Retinal pigment epithelial cell (primary cell): Measurements from ENCODE around the gene SDCCAG8.

Experiments used
- DNase-seq: peaks from one replicate; pipeline ENCODE4 v3.0.0-alpha.2; 2010; ENCODE audit warnings: low read depth
- H3K4me3 ChIP-seq: 2 replicates; pipeline ENCODE4 v1.5.1; 2011; ENCODE audit warnings: mild to moderate bottlenecking, low read length, control low read depth, moderate library complexity
- TF ChIP-seq, protein P1 (sequence below): conservative IDR thresholded peaks from 2 replicates; pipeline ENCODE4 v1.5.1; 2011; ENCODE audit warnings: low read depth, low read length, control low read depth, inconsistent platforms

SDCCAG8 gene

DNA sequence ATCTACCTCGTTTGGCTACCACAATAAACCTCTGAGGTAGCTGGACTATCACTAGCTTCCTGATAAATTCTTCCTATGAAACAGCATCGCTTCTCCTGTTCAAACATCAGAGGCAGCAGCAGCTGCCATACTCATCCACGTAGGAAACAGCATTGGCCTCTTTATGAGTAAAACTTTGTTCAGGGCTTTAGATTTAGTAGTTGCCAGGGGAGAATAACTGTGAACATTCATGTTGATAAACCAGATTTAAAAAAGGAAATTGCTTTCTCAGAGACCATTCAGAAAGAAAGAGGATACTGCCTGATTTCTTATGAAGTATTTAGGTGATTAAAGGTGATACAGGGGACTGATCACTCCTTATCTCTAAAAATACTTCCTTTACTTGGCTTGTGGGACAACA lies 7.9 kb upstream of the SDCCAG8 start:
- H3K4me3 ChIP-seq: no peak overlapping the region
- TF ChIP-seq, protein P1, sequence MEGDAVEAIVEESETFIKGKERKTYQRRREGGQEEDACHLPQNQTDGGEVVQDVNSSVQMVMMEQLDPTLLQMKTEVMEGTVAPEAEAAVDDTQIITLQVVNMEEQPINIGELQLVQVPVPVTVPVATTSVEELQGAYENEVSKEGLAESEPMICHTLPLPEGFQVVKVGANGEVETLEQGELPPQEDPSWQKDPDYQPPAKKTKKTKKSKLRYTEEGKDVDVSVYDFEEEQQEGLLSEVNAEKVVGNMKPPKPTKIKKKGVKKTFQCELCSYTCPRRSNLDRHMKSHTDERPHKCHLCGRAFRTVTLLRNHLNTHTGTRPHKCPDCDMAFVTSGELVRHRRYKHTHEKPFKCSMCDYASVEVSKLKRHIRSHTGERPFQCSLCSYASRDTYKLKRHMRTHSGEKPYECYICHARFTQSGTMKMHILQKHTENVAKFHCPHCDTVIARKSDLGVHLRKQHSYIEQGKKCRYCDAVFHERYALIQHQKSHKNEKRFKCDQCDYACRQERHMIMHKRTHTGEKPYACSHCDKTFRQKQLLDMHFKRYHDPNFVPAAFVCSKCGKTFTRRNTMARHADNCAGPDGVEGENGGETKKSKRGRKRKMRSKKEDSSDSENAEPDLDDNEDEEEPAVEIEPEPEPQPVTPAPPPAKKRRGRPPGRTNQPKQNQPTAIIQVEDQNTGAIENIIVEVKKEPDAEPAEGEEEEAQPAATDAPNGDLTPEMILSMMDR: no peak
- DNase-seq: no peak

DNA sequence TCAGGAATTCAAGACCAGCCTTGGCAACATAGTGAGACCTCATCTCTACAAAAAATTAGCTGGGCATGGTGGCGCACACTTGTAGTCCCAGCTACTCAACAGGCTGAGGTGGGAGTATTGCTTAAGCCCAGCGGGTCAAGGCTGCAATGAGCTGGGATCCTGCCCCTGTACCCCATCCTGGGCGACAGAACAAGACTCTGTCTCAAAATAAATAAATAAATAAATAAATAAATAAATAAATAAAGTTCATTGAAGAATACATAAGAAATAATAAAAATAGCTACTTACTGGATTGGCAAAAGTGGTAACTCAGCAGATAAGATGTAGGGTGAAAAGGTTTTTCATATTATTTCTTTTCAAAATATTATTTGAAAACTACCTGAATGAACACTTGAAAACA lies 6.6 kb upstream of the SDCCAG8 start:
- TF ChIP-seq, protein P1: no peak
- DNase-seq: no peak
- H3K4me3 ChIP-seq: no peak overlapping the region

DNA sequence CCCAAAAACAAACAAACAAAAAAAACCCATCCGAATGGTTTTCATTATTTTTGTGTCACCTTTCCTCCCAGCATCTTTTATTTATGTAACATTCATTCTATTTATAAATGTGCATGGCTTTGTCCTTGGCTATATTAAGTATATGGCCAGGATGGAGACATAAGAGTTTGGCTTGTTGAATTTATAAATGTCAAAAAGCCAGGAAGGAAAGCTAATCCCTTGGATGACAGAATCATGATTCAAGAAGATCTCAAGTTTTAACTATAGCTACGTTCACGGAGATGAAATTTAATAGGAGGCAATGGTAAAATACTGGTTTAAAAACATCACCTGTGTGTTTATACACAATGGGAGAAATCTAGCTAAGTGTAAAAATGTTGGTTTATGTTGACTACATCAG lies 5.7 kb upstream of the SDCCAG8 start:
- TF ChIP-seq, protein P1: no peak
- H3K4me3 ChIP-seq: no peak overlapping the region
- no peak for DNase-seq

DNA sequence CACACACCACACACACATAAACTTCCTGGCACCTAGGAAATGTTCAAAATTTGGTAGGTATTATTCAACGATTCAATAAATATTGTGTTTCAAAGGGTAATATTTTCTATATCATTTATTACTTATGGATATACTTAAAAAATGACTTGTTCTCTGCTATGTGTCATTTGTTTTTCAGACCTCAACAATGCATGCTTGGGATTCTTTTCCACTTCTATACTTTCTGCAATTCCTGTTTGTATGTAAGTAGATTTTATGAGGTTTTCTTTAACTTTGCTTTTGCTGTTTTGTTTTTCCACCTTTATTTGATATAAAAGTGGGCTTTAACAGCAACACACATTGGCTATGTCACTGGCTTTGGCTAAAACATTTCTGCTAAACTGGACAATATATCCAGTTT lies 4.3 kb upstream of the SDCCAG8 start:
- TF ChIP-seq, protein P1: no peak
- H3K4me3 ChIP-seq: peak overlapping the region; percentile 25
- no peak for DNase-seq

DNA sequence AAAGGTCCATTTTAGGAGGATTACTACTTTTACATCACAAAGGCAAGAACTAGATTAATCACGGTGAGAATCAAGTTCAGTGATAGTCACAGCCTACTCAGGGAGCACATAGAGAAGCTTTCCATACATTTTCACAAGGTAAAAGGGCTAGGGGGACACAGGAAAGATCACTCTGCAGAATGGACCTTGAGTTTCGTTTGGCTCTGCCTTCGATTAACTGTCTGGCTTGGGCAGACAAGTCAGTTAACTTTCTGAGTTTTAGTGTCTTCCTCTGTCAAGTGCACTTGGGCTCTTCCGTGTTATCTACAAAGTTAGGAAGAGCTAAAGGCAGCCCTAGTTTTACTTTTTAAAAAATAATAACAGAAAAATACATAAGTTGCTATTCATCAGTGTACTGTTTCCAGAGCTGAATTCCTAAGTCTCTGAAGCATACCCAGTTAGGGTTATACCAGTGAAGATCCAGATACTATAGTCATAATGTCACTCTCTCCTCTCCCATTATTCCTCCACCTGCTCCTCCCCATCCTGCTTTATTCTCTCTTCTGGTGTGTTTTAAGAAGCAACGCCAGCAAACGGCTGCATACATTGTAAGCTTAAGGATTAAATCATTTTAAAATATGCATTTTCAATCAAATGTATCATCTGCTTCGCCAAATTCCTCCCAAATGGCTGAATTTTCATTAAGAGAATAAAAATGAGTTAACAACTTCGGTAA lies 2.5 kb upstream of the SDCCAG8 start:
- H3K4me3 ChIP-seq: peak overlapping the region; percentile 93
- DNase-seq: no peak
- TF ChIP-seq, protein P1: no peak

DNA sequence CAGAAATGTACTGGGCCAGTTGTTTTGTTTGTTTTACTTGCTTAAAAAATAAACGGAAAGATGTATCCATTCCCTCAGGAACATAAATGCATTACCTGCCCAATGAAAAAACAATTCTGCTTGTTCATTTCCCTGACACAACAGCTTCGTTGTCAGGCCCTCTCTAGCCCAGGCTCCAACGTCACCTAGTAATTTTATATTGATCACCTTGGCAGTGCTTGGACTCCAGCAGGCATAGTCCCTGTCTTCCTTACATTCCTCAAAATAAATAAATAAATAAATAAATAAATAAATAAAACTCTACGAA lies 2.0 kb upstream of the SDCCAG8 start:
- no peak for DNase-seq
- H3K4me3 ChIP-seq: peak overlapping the region; percentile 93
- TF ChIP-seq, protein P1: no peak

DNA sequence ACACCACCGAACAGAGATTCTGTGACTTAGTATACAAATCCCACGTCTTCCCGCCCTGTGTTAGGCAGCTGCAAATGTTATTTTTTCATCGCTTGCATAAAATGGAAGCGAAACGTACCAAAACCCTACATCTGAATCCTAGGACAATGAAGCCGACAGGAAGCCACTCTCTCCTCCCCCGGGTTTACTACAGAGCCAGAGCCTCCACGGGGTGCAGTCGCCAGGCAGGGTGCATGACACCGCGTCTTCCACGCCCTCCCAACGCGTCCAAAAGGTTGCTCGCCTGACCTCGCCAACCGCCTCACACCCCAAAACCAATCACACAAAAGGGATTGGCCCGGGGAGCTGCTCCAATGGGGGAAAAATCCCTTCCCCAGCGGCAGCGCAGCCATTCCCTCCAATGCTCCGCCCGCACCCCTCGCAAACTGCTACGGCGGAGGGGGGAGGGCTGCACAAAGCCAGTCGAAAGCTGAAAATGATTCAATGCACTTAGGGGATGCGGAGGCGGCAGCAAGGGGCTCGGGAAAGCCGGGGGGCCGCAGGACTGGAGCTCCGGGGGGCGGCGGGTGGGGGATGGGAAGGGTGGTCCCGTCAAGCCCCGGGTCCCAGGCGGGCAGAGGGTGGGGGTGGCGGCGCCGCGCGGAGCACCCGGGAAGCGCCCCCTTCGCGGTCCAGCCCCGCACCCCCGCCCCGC lies 1.5 kb upstream of the SDCCAG8 start:
- H3K4me3 ChIP-seq: peak overlapping the region; percentile 93
- no peak for DNase-seq
- TF ChIP-seq, protein P1: no peak
